Cardiac septum (tissue), 1 donor: ENCODE data around the gene MRAP2. TPM values are rescaled to one million over a fixed set of nuclear protein-coding genes. Genes with fewer than 3 reads are reported as not detected.

Experiments
- DNase-seq: peaks from one replicate; pipeline ENCODE4 v3.0.0-alpha.2; 2020; ENCODE audit warnings: low spot score
- intact Hi-C: fragments of 100-400 bp; cut with DNase I; formaldehyde crosslinking; loops from one replicate; pipeline ENCODE4 v1.14.0; 2022
- long read RNA-seq: library from polyadenylated mRNA; unstranded; transcript quantifications from one replicate; pipeline ENCODE4 v2.0.0, GENCODE V29; 2021
- total RNA-seq: library from RNA; stranded (reverse); fragmentation: NEBNext Ultra II Directional; extraction: Animal tissue kit (Norgen Biotek cat#: 25700); gene quantifications from one replicate; pipeline ENCODE4 v1.2.1, GENCODE V29; 2021
- donor health status: DM: no; HTN: no; CAD: no.

The MRAP2 gene, protein sequence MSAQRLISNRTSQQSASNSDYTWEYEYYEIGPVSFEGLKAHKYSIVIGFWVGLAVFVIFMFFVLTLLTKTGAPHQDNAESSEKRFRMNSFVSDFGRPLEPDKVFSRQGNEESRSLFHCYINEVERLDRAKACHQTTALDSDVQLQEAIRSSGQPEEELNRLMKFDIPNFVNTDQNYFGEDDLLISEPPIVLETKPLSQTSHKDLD
- 0.48 TPM for total RNA-seq
- long read RNA-seq, partial matches to known transcripts, result 0 of 2 reads
- long read RNA-seq, other reads (novel, unspliced or antisense), result 1 of 2 reads

DNA sequence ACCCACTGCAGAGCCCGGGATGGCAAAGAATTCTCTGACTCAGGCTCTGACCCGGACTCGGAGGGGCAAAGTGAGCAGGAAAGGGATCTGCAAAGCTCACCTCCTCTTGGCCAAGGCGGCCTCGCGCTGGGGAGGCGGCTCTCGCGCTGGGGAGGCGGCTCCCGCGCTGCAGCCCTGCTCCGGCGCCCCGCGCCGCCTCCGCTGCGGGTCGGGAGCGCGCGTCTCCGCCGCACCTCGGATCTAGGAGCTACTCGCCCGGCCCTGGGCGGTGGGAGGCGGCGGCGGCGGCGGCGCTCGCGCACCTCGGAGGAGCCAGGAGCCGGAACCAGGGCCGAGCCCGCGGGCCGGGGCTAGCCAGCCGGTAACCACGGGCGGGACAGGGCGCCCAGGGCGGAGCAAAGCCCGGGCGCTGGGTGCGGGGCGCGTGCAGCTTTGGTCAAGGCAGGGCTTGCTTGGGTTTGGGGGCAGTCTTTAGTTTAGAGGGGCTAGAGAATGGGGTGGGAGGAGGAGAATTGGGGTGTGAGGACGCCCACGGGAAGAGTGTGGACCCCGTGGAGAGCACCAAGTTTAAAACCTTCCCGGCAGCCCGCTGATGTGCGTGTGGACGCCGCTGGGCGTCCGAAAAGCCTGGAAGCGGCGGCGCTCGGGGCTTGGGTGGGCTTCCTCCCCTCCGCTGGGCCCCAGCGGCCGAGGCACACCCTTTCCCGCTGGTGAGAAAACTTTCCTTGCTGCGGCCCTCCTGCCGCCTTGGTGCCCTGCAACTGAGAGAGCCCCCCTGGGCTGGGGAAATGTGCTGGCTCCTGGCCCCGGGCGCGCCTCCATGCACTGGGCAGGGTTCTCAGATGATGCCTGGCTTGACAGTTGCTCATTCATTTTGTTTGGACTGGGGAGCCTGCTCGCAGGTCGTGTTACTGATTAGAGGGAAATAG is at the start of gene MRAP2:
Gene MRAP2 (plus strand): TSS at position 250 of the 929 bp plus-strand sequence. CDS start 21,547 bp downstream, outside the sequence.
- intact Hi-C loops, result no loop called here
- DNase-seq, result no peak

DNA sequence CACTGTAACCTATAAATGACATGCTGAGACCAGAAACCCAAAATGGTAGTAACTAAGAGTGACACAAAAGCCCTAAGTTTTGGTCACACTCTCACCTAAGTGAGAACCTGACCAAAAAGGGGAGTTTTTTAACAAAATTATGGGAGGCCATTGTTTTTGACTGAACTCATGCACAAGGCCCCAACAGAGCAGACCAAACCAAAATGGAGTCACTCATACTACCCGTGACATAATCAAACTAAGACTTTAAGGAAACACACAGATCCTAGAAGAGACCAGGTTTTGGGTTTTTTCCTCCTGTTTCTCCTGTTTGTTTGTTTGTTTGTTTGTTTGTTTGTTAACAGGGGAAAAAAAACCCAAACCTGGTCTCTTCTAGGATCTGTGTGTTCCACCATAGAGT is 49.2 kb upstream of the MRAP2 start:
- intact Hi-C loops, result no loop called here
- no peak for DNase-seq

- intact Hi-C loops, result no loop called here
- DNase-seq, result no peak
These were observed 48.3 kb upstream of the MRAP2 start for GRCh38 chr6:83985308-83985713.

DNA sequence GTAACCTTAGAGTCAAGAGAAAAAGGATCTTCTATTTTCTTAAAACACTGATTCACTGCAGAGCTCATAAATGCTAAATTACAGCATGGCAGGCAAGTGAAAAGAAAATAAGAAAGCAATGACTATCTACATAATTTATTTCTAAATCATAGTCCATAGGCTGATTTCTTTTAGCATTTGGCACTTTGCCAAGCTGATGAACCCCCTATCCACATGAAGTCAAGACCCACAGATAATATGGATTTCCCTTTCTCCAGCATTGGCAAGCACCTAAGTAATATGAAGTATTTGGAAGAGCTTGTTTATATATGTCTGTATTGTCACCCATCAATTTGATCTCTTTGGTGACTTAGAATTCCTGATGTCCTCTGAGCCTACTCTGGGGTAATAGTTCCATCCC is 47.9 kb upstream of the MRAP2 start:
- intact Hi-C loops, result no loop called here
- DNase-seq, result no peak

DNA sequence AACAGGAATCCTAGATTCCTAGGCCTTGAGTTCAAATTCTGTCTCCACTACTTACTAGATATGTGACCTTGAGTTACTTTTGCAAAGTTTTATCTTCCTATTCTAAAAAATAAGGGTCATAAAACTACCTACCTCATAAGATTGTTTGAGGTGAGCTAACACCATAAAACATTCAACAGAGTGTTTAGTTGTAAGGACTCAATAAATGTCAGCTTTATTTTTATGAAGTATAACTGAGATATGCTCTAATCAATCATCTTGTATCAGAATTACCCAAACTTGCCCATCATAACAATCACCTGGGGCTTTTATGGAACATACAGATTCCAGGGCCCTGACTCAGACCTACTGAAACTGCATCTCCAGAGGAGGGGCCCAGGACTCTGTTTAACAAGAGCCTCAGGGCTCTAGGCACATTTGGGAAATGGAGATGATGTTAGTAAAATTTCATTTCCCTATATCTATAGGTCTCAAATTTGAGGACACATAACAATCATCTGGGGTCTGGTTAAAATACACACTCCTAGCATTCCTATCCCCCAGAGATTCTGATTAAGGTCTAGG is 35.5 kb upstream of the MRAP2 start:
- intact Hi-C loops, result no loop called here
- no peak for DNase-seq

- DNase-seq, result no peak
- intact Hi-C loops, result no loop called here
These were observed 32.5 kb upstream of the MRAP2 start for GRCh38 chr6:84001119-84001518.

DNA sequence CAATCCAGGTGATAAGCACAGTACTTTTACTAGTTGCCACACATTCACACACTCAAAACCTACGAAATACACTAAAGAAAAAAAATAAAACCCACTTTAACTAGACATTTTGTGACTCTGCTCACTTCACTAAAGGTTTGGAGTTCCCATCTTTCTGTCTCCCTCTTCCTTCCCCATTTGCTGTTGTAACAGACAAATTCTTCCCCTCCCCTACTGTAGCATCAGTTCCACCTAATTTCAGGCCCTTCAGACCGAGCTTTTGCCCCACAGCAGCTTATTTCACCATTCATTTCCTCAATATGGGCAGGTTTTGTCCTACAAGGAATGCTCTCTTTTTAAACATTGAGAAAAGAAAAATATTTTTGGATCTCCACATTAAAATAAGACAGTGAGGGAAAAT is 31.3 kb upstream of the MRAP2 start:
- intact Hi-C loops, result no loop called here
- DNase-seq, result no peak

DNA sequence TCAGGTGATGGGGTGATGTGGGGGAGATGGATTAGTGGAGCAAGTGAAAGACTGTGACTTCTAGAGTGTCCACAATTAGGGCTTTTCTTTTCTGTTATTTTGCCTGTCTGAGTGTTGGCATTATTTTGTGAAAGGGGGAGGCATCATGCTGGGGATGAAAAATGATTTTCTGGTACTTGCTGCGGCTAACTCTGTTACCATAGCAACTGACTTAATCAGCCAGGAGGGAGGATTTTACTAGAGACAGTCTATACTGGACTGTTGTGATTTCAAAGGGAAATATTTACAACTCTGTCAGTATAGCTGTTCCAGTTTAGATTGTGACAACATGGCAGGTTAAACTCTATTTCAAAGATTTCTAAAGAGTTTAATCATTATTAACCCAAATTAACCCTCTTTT is 30.4 kb upstream of the MRAP2 start:
- intact Hi-C loops, result no loop called here
- no peak for DNase-seq

DNA sequence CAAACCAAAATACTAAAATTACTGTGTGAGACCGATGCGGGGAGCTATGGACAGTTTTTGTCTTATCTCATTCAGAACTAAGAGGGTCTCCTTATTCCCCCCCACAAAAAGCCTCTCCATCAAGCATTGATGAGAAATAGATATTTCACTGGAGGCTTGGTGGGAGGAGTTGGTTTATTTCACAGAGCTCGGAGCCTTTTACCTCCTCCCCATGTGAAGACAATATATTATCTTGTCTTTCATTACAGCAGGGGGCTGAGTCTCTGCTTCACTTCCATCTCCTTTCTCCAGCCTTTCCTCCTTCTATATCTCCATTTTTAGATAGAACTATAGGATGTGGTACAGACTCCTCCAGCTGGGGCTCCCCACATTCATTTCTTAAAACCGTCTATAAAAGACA is 29.9 kb upstream of the MRAP2 start:
- DNase-seq, result no peak
- intact Hi-C loops, result no loop called here

DNA sequence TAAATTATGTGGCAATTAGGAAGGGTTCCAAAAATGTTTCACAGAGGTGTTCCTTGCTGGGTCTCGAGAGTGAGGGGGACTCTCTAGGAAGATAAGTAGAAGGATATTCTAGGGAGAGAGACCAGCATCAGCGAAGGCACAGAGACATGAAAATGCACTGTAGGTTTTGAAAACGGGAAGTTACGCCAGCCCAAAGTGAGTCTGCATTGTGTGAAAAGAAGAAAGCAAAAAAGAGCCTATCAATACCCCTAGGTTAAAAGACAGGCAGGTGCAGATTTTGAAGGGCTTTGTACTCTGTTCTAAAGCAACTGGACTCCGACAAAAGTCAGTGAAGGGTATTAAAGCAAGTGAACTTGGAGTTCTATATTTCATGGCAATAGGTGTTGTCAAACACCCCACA is 25.7 kb upstream of the MRAP2 start:
- no peak for DNase-seq
- intact Hi-C loops, result no loop called here

- DNase-seq, result no peak
- intact Hi-C loops, result no loop called here
These were observed 20.2 kb upstream of the MRAP2 start for GRCh38 chr6:84013354-84013753.

- intact Hi-C loops, result no loop called here
- no peak for DNase-seq
These were observed 19.6 kb upstream of the MRAP2 start for GRCh38 chr6:84013931-84014330.

- no peak for DNase-seq
These were observed 17.5 kb upstream of the MRAP2 start for GRCh38 chr6:84016029-84016428.

DNA sequence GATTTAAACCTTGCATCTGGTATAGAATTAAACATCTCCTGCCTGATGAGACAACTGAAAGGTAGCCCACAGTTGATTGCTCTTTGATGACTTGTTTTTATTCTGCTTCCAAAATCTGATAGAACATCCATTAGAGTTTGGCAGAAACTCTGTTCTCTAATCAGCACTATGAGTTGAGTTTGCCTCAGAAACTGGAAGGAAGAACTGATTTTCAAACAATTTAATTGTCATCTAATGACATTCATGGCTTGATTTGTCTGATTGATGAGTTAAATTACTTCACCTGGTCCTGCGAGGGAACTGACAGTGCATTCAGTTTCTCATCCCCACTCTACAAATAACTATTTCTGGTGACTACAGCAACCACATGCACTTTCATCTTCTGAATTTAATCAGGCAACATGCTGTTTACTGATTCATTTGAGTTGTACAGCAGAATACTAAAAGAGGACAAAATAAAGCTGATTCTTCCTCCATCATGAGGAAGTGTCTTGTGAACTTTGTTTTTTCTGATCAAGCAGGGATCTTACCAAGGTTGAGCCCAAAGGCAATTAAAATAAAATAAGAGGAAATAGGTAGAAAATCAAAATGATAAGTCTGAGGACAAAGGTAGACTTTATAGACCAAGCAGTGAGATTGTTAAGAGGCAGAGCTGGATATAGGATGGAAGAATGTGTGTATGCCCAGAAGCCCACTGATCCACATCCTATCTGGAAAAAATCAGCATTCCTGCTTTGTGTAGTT is 15.7 kb upstream of the MRAP2 start:
- DNase-seq, result no peak
- intact Hi-C loops, result no loop called here

More at GRCh38 chr6:84016029-84016428, 17.5 kb upstream of the MRAP2 start:
- intact Hi-C loops, result no loop called here

GRCh38 chr6:84018453-84019061 is 15.0 kb upstream of the MRAP2 start:
- intact Hi-C loops, result no loop called here
- DNase-seq, result no peak

DNA sequence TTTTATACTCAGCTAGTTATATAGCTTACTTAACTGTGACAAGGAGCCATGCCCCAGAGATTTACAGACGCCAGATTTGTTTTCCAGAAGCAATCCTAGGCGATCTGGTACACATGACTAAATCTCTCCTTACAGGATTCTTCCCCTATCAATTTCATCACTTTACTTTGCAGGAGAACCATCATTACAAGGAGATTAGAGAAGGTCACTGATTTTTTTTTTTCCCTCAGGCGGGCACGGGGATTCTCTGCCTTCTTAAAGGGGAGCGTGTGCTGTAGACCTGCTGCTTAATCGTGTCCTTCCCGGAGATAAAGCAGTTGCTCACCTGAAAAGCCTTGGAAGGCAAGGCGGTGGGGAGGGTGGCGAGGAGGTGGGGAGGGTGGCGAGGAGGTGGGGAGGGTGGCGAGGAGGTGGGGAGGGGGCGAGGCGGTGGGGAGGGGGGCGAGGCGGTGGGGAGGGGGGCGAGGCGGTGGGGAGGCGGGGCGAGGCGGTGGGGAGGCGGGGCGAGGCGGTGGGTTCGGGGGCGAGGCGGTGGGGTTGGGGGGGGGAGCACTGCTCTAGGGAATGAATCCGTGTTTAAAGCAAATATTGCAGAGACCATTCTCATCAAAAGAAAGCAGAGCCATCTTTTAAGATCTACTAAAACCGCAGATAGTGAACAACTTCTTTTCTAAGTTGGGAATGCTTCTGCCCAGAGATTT is 14.3 kb upstream of the MRAP2 start:
- intact Hi-C loops, result no loop called here
- no peak for DNase-seq

DNA sequence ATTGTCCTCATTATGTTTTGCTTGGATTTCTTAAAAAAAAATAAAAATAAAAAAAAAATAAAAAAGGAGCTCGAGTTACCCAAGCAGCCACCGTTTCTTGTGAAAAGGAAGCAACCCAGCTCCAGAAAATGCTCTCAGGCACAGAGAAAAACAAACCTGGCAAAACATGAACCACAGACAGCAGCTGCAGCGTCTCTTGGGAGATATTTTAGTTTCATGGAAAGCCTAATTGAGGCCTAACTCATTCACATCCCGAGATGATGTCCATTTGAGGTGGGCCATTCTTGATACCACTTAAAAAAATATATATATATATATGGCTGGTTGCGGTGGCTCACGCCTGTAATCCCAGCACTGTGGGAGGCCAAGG is 13.7 kb upstream of the MRAP2 start:
- intact Hi-C loops, result no loop called here
- DNase-seq, result no peak

GRCh38 chr6:84021625-84022024 is 11.9 kb upstream of the MRAP2 start:
- DNase-seq, result no peak
- intact Hi-C loops, result no loop called here

DNA sequence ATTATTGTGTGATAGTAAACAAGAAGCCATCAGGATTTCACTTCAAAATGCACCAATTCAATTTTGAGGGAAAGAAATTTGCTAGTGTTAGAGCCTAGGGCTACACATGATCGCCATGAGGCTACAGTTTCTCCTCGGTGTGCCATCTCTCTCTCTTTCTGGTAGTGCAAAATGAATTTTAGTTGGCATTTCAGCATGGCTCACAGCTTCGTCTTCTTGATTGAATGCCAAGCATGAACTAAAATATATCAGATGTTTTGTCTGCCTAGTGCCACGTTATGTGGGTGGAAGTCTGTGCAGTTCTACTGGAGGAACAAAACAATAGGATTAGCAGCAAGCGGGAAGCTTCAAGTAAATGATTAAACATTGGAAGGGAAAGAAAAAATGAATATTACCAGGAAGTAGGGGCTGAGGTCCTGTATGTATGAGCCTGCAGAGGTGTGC is 6.8 kb upstream of the MRAP2 start:
- no peak for DNase-seq

More for the DNA sequence above, 6.8 kb upstream of the MRAP2 start:
- intact Hi-C loops, result no loop called here
